HCEC 1CT (cell line): ENCODE measurements around the gene TP53I13.

Experiments used
- DNase-seq: peaks from one replicate; pipeline ENCODE4 v3.0.0-alpha.2; 2017

Gene TP53I13

GRCh38 chr17:29582254-29582765, 13.8 kb downstream of the TP53I13 start:
- DNase-seq, result no peak

GRCh38 chr17:29582772-29583171, 14.3 kb downstream of the TP53I13 start:
- DNase-seq, result no peak

GRCh38 chr17:29583324-29584248, 15.1 kb downstream of the TP53I13 start:
- no peak for DNase-seq

DNA sequence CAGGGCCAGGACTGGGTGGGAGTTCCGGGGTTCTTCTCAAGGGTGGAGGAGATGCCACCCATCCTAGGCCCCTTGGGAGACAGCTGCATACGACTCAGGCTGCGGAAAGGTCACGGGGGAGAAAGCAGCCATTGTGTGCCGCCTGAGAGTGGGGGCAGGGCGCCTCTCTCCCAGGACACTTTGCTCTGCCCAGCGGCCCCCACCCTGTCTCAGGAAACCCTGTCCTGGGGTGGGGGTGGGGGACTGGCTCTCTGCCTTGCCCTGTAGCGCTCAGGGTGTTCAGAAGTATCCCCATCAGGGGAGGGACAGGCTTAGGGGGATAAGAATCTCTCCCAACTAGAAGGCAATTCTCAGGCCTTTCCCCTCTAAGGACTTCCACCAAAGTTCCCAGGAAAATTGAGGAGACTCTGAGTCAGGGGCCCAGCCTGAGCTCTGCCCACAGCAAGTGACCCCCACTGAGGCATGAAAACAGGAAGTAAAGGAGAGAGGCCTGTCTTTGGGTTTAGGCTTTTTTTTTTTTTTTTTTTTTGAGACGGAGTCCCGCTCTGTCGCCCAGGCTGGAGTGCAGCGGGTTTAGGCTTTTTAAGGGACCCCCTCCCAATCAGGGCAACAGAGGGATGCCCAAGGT, 16.1 kb downstream of the TP53I13 start:
- DNase-seq, result no peak

DNA sequence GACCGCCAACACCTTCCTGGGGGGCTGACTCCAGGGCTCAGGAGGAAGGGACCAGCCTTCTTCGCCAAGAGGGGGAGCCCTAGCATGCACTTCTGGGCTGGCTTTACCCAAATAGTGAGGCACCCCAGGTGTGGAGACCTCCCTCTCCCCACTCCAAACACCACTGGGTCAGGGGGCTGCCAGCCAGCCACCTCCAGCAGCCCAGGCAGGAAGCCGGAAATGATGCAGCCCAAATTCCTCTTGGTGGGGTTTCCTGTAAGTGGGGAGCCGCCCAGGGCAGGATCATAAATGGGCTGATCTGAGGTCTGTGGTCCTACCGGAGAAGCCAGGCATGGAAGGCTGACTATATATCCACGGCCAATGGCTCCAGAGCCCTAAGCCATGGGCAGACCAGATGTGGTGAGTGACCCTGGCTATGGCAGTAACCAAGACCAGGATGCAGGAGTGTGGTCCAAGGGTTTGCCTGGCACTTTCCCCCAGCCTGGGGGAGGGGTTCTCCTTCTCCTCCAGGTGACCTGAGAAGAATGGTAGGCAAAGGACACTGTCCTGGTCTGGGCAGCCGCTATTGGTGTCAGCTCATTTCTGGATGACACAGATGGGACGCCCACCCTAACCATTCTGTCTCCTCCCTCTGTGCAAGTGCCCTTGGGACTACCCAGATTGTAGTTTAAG, 16.7 kb downstream of the TP53I13 start:
- no peak for DNase-seq

DNA sequence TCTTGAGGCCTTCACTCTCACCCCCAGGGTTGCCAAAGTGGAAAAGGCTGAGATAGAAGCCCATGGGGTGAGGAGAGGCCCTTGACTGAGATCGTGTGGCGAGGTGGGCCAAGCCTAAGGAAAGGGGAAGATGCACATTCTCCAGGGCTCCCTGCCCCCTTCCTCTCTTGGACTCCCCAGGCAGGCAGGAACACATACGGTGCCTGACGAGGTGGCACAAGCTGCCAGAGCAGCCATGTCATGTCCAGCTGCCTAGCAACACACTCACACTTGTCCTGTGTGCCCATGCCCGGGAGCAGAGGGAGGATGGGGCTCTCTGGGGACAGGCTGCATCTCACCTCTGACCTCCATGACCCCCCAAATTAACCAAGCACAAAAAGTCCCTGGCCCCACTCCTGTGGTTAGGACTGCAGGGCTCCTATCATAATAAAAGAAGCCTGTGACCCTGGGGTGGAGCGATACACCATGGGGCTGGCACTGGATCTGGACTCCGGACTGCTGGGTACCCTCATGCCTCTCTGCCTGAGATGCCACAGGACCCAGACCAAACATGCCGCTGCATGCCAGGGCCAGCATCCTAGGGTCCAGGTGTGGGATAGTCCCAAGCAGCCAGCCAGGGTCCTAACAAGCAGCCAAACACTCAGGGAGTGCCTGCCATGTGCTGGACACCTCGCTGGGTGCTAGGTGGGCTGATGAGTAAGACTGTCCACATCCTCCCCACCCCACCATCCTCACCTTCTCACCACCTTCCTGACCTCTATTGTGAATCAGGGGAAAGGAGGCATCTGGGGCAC, 18.4 kb downstream of the TP53I13 start:
- no peak for DNase-seq

- no peak for DNase-seq
Observed at GRCh38 chr17:29587591-29587990, 19.1 kb downstream of the TP53I13 start.

DNA sequence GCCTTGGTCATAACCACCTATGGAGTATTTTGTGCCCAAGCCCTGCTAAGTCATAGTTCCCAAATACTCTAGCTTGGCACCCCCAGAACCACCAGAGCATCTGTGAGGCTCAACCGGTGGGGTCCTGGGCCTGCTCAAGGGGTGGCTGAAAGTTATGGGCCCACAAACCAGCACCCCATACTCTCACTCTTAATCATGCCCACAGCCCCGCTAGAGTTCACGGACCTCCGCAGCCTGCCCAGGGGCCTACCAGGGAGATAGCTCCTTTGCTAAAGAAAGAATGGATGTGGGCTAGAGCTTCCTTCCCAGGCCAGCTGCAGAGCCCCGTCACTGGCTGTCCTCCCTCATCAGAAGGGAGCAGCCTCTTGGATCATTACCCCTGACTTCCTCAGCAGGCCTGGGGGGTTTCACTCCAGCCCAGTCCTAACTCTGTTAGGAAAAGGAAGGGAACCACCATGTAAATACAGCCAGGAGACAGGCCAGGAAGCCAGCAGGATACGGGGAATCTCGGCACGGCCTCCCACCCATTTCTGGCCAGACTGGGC, 19.6 kb downstream of the TP53I13 start:
- no peak for DNase-seq

- peak; percentile 42 for DNase-seq
Observed at GRCh38 chr17:29588562-29589411, 20.3 kb downstream of the TP53I13 start.

DNA sequence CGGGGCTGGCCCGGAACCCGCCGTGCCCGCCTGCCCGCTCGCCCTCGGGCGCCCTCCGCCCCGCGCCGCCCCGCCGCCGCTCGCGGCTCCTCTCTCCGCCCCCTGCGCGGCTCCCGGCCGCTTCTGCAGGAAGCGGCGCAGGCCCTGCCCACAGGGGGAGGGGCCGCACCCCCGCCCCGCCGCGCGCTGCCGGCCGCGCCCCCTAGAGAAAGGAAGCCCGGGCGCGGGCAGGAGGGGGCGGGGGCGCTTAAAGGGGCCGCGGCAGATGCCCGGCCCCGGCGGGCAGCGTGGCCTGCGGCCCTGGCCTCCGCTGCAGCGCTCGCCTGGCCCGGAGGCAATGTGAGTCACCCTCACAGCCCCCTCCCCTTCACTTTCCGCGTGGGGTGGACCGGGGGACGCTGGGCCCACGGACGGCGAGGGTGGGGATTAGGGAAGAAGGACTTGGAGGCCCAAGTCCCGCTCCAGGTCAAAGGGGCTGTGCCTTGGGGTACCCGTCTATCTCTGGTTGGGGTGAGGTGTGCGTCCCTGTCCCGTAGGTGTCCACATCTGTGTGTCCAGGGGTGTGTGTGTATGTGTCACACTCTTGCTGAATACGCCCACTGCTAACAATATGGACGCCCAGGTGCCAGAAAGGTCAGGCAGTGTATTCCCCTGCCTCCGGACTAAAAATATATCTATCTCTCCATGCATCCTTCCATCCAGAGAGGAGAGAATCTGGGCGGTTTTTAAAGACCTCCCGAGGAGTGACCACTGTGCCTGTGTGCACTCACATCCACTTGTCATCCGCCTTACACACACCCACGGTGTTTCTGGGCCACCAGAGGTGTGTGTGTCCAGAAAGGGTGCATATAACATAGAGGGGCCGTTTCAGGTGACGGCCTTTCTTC, 21.3 kb downstream of the TP53I13 start, which contains the start of gene GIT1:
Gene GIT1, minus strand, starts transcription at position 125 of the 887 bp plus-strand sequence. CDS start 270 bp downstream, outside the sequence.
- DNase-seq, result peak; percentile 88

DNA sequence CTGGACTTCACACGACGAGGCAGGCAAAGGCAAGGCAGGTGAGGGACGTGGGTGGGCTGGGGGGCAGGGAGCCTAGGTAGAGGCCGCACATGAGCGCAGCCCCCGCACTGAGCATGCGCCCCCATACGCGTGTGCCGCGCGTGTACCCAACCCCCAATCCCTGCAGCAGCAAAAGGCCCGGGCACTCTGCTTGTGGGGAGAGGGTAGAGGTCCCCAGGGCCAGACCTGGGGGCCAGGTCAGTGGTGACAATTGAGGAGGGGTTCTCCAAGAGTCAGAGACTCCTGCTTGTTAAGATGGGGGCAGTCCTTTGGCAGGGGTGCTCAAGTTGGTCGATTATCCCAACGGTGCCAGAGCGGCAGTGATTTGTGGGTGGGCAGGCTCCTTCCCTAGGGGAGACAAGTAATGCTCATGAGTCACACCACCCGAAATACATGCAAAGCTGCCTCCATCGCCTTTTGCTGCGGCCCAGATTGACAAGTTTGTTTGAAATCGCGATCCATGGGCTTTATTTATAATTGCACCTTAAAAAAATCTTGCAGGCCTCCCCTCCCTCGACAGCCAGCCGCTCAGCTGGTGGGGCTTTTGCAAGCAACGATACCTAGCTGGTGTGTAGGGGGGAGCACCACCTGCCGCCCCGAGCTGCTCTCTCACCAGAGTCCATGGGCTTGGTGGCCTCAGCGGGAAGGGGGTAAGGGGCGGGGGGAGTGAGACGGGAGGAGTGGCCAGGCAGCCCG, 22.1 kb downstream of the TP53I13 start:
- peak; percentile 66 for DNase-seq

- peak; percentile 61 for DNase-seq
Observed at GRCh38 chr17:29591146-29591736, 22.7 kb downstream of the TP53I13 start.

- DNase-seq, result peak; percentile 69
Observed at GRCh38 chr17:29591737-29592608, 23.5 kb downstream of the TP53I13 start.

DNA sequence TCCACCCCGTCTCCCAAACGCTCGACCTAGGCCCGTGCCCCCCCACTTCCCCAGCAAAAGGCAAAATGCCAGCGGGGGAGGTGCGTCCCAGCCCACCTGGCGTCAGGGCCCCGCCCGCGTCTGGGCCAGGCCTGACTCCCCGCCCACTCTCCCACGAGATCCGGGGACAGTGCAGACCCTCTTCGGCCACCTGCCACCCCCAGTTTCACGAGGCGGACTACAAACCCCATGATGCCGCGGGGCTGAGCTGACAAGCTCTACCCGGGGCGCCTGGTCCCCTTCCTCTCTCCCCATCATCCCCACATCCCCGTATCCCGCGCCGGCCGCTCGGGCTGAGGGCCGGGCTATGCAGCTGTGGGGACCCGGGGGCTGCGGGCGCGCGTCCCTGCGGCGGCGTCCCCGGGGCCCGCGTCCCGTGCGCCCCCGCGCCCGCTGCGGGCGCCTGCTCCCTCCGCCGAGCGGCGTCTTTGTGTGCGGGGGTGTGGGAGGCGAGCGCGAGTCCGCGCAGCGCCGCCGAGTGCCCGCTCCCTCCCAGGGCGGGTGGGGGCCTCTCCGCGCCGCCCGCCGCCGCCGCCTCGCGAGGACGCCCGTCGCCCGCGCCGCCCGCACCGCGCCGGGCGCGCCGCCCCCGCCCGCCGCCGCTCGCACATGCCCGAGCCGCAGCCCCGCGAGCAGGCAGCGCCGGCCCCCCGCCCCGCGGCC, 24.5 kb downstream of the TP53I13 start, which contains the start of gene ANKRD13B:
Gene ANKRD13B, plus strand, starts transcription at position 283 of the 702 bp plus-strand sequence. CDS start 490 bp downstream, outside the sequence.
- no peak for DNase-seq

DNA sequence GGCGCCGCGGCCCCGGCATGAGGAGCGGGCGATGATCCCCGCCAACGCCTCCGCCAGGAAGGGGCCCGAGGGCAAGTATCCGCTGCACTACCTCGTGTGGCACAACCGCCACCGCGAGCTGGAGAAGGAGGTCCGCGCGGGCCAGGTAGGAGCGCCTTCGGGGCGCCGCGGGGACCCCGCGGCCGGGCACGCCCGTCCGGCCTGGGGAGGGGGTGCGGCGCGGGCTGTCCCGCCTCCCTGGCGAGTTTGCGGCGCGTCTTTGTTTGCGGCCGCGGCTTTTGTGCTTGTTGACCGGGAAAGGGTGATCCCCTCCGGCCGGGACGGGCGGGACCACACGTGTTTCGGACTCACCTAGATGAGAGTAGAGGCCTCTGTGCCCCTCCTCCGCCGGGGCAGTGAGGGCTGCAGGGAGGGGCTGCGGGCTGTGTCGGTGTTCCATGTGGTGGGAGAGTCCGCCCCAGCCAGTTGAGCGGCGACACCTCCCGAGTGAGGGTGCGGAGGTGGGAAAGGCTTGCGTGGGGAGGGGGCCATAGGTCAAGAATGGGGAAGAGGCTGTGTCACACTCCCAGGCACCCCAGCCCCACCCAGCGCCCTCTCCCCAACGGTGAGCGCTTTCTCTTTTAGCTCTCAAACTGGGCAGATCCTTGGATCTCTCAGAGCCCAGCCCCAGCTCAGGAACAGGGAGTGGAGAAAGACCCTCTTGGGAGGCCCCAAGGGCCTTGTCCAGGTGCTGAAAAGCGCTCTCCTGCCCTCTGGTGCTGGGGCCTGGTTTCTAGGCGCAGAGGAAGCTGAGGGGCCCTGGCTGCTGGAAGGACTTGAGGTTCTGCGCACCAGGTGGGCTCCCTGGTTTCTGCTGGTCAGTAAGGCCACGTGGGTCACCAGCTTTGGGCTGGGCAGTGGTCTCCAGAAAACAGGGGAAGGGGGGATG, 25.4 kb downstream of the TP53I13 start:
- no peak for DNase-seq
